Peyer's patch (tissue), 4 donors: Measurements from ENCODE around the gene SLC25A48. TPM values are rescaled to one million over a fixed set of nuclear protein-coding genes. Genes with fewer than 3 reads are reported as not detected.

ENCODE experiments used
- DNase-seq, 3 donors: peaks; one replicate each; pipeline ENCODE4 v3.0.0-alpha.2; 2017 to 2019
- H3K27ac ChIP-seq, 4 donors: fragments of 200-600 bp; sonication (generic); one replicate each; pipeline ENCODE4 v1.5.1; 2016 to 2019
- H3K27me3 ChIP-seq, 2 donors: fragments of 200-600 bp; sonication (generic); one replicate each; pipeline ENCODE4 v1.5.1; 2019
- H3K36me3 ChIP-seq, 3 donors: fragments of 200-600 bp; sonication (generic); one replicate each; pipeline ENCODE4 v1.5.1; 2016 to 2019
- H3K4me1 ChIP-seq, 4 donors: fragments of 200-600 bp; sonication (generic); one replicate each; pipeline ENCODE4 v1.5.1; 2016 to 2019
- H3K4me3 ChIP-seq, 4 donors: fragments of 200-600 bp; sonication (generic); 1 replicate in 3 of 4; 2 replicates in 1 of 4; pipeline ENCODE4 v1.5.1; 2016 to 2019; ENCODE audit warnings: mild to moderate bottlenecking in 1 of 4
- H3K9me3 ChIP-seq, 4 donors: fragments of 200-600 bp; sonication (generic); one replicate each; pipeline ENCODE4 v1.5.1; 2016 to 2019; ENCODE audit warnings: mild to moderate bottlenecking in 1 of 4
- POLR2A ChIP-seq, 2 donors: fragments of 450-650 bp; IDR thresholded peaks; one replicate each; pipeline ENCODE4 v1.5.1; 2017; ENCODE audit warnings: antibody characterized with exemption in 2 of 2, mild to moderate bottlenecking in 2 of 2, moderate library complexity in 2 of 2
- total RNA-seq, 4 donors: library from RNA; depleted of rRNA; stranded (reverse); fragments of >200 nt; gene quantifications; one replicate each; pipeline ENCODE4 v1.1.0, GENCODE V29; 2016
- TF ChIP-seq, protein P1 (sequence below), 6 experiments: fragments of 450-650 bp in 4 of 6; fragments of 200-600 bp in 2 of 6; sonication (generic) in 1 of 6; IDR thresholded peaks; one replicate each; pipeline ENCODE4 v1.5.1; 2017 to 2019; ENCODE audit warnings: antibody characterized with exemption in 6 of 6, mild to moderate bottlenecking in 3 of 6, moderate library complexity in 1 of 6

The SLC25A48 gene
- total RNA-seq, 4 donors from 2014 or later = 8.3 to 11.6 (median 10.3) TPM

DNA sequence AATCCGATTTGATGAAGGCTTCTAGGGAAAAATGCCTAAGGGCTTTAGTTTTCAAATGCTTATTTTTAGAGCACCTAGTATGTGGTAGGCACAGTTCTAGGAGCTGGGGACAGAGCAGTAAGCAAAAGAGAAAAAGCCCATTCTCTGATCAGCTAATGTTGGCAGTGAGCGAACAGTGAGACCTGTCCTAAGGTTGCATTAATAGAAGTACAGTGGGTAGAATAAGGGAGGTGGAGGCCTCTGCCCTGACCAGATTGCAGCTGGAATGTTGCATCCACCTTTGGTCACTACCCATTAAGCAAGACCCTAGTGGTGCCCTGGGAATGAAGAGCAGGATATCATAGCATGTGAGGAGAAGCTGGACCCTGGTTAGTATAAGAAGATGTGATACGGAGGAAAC lies 41.1 kb downstream of the SLC25A48 start:
- DNase-seq = no peak
- Histone ChIP-seq H3K27me3 (no peaks in the 10 kb centered on the region), H3K4me3 (no peak overlapping the region), H3K36me3 (no peaks in the 10 kb centered on the region), H3K9me3 (no peaks in the 10 kb centered on the region), H3K27ac (no peak overlapping the region), H3K4me1 (no peaks in the 10 kb centered on the region)
- TF ChIP-seq, protein P1, sequence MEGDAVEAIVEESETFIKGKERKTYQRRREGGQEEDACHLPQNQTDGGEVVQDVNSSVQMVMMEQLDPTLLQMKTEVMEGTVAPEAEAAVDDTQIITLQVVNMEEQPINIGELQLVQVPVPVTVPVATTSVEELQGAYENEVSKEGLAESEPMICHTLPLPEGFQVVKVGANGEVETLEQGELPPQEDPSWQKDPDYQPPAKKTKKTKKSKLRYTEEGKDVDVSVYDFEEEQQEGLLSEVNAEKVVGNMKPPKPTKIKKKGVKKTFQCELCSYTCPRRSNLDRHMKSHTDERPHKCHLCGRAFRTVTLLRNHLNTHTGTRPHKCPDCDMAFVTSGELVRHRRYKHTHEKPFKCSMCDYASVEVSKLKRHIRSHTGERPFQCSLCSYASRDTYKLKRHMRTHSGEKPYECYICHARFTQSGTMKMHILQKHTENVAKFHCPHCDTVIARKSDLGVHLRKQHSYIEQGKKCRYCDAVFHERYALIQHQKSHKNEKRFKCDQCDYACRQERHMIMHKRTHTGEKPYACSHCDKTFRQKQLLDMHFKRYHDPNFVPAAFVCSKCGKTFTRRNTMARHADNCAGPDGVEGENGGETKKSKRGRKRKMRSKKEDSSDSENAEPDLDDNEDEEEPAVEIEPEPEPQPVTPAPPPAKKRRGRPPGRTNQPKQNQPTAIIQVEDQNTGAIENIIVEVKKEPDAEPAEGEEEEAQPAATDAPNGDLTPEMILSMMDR (IDR thresholded peaks at IDR 0.05) = no peak
- no peak for TF ChIP-seq POLR2A (IDR thresholded peaks at IDR 0.05)

GRCh38 chr5:135876146-135876545 lies 41.7 kb downstream of the SLC25A48 start:
- Histone ChIP-seq H3K27ac (no peak overlapping the region), H3K9me3 (no peaks in the 10 kb centered on the region), H3K4me1 (no peaks in the 10 kb centered on the region), H3K36me3 (no peaks in the 10 kb centered on the region), H3K4me3 (no peak overlapping the region), H3K27me3 (no peaks in the 10 kb centered on the region)
- DNase-seq = no peak
- no peak for TF ChIP-seq POLR2A (IDR thresholded peaks at IDR 0.05)
- TF ChIP-seq, protein P1 (IDR thresholded peaks at IDR 0.05) = no peak

DNA sequence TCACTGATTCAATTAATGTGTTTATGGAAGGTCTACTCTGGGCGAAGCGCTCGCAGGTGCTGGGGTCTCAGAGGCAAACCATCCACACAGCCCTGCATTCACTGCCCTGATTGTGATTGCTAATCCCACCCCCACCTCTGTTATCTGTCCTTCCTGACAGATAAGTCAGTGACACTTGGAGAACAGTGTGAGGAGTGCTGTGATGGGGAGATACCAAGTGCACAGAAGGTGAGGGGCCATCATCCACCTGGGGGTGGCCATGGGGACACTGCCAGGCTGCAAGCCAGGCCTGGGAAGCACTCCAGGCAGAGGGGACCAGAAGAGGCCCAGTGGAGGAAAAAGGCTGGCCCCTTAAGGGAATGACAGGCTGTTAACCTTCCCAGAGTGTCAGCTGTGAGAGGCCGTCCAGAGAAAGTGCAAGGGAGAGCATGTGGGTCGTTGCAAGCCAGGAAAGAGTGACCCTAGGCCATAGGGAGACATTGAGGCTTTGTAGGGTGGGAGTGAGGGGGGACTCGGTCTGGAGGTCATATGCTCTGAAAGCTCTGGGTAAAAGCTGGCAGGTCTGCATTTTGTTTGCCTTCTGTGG lies 43.2 kb downstream of the SLC25A48 start:
- Histone ChIP-seq H3K36me3 (no peaks in the 10 kb centered on the region), H3K27ac (no peak overlapping the region), H3K9me3 (no peaks in the 10 kb centered on the region), H3K4me1 (no peaks in the 10 kb centered on the region), H3K27me3 (no peaks in the 10 kb centered on the region), H3K4me3 (no peak overlapping the region)
- DNase-seq = no peak
- TF ChIP-seq, protein P1 (IDR thresholded peaks at IDR 0.05) = no peak
- no peak for TF ChIP-seq POLR2A (IDR thresholded peaks at IDR 0.05)

- H3K4me1 ChIP-seq = no peaks in the 10 kb centered on the region
- no peaks in the 10 kb centered on the region for H3K9me3 ChIP-seq
- no peak for DNase-seq
- TF ChIP-seq, protein P1 (IDR thresholded peaks at IDR 0.05) = no peak
- no peak for TF ChIP-seq POLR2A (IDR thresholded peaks at IDR 0.05)
- no peaks in the 10 kb centered on the region for H3K36me3 ChIP-seq
- H3K4me3 ChIP-seq = no peak overlapping the region
- no peak overlapping the region for H3K27ac ChIP-seq
- H3K27me3 ChIP-seq = no peaks in the 10 kb centered on the region
Measured at GRCh38 chr5:135878156-135878620, 43.7 kb downstream of the SLC25A48 start.

GRCh38 chr5:135879591-135879990 lies 45.1 kb downstream of the SLC25A48 start:
- Histone ChIP-seq H3K36me3 (no peaks in the 10 kb centered on the region), H3K27ac (no peak overlapping the region), H3K4me3 (no peak overlapping the region), H3K4me1 (no peaks in the 10 kb centered on the region), H3K9me3 (no peaks in the 10 kb centered on the region), H3K27me3 (no peaks in the 10 kb centered on the region)
- TF ChIP-seq POLR2A (IDR thresholded peaks at IDR 0.05) = no peak
- TF ChIP-seq, protein P1 (IDR thresholded peaks at IDR 0.05) = no peak
- DNase-seq = no peak

DNA sequence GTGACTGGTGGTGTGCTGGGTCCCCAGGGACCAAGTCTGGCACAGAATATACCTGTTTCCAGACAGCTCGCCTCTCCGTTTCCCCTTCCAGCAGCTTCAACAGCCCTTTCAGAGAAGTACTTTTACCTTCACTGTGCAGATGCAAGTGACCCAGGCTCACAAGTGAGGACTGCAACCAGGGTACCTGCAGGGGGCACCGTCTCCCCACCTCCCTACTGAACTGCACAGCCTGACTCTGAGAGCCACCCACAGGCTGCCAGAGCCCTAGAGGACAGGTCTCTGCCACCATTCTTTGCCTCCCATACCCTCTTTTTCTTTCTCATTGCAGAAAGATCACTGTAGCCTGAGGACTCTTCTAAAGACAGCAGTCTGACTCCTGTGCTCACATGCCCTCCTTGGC lies 45.8 kb downstream of the SLC25A48 start:
- no peak overlapping the region for H3K4me3 ChIP-seq
- no peaks in the 10 kb centered on the region for H3K36me3 ChIP-seq
- no peaks in the 10 kb centered on the region for H3K27me3 ChIP-seq
- DNase-seq = no peak
- H3K4me1 ChIP-seq = no peaks in the 10 kb centered on the region
- H3K27ac ChIP-seq = no peak overlapping the region
- no peak for TF ChIP-seq POLR2A (IDR thresholded peaks at IDR 0.05)
- TF ChIP-seq, protein P1 (IDR thresholded peaks at IDR 0.05) = peak in 1 of 6 experiments; percentile 7
- H3K9me3 ChIP-seq = no peaks in the 10 kb centered on the region
